GM10266 (cell line): ENCODE results near the gene FAM114A1.

ENCODE experiments used
- DNase-seq: peaks from one replicate; pipeline ENCODE4 v3.0.0; 2012; ENCODE audit errors: extremely low spot score
- TF ChIP-seq, protein P1 (sequence below): IDR thresholded peaks from 2 replicates; pipeline ENCODE4 v1.5.1; 2012; ENCODE audit warnings: mild to moderate bottlenecking, low read depth; ENCODE audit not compliant: control insufficient read depth, insufficient read depth; ENCODE audit errors: missing control alignments

The FAM114A1 gene

DNA sequence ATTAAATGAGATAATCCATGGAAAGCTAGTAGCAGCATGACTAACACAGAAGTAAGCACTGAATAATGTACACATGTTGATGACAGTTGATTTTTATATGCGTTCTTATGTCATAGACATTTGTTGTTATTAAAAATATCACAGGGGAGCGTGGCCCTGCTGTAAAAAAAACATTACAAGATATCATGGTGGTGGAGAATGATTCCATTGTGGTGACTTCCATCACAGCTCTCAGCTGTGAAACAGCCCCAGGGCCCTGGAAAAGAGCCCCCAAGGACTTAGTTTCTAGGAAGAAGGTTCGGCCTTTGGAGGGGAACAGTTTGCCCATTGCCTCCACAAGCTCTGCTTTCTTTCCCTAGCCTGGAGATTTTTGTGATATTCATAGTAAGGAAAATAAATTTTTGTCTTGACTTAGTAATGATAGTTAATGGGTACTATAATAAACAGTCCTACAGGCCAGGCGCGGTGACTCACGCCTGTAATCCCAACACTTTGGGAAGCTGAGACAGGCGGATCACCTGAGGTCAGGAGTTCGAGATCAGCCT is 49.9 kb downstream of the FAM114A1 start:
- DNase-seq, result no peak
- TF ChIP-seq, protein P1, sequence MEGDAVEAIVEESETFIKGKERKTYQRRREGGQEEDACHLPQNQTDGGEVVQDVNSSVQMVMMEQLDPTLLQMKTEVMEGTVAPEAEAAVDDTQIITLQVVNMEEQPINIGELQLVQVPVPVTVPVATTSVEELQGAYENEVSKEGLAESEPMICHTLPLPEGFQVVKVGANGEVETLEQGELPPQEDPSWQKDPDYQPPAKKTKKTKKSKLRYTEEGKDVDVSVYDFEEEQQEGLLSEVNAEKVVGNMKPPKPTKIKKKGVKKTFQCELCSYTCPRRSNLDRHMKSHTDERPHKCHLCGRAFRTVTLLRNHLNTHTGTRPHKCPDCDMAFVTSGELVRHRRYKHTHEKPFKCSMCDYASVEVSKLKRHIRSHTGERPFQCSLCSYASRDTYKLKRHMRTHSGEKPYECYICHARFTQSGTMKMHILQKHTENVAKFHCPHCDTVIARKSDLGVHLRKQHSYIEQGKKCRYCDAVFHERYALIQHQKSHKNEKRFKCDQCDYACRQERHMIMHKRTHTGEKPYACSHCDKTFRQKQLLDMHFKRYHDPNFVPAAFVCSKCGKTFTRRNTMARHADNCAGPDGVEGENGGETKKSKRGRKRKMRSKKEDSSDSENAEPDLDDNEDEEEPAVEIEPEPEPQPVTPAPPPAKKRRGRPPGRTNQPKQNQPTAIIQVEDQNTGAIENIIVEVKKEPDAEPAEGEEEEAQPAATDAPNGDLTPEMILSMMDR, result no peak

DNA sequence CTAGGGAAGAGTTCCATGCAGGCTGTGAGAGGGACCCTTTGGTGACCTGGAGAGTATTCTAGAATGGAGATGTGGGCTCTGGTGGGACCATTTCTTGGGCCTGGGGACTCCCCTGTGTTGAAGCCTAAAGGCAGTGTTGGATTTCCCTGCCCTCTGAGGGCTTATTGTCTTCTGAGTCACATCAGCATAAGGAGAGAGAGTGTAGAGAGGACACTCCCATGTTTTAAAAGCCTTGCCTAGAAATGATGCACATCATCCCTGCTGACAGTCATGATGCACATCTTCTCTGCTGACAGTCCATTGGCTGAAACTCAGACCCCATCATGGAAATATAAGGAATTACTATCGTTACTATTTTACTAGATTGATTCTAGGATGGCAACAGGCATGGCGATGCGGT is 51.9 kb downstream of the FAM114A1 start:
- TF ChIP-seq, protein P1, result no peak

DNA sequence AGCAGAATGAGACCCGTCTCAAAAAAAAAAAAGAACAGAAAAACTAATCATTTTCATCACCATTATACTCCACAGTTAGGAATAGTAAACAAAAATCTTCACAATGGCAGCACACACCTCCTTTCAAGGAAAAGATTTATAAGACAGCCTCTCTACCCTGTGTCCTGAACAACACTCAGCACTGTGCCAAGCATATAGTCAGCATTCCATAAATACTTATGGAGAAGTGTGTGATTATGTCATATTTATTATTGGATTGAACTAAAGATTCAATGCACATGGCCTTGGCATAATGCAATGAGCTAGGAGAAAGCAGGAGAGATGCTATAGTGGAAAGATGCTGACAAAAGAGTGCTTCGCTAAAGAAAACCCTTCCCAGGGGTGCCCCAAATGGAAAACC is 52.6 kb downstream of the FAM114A1 start:
- no peak for DNase-seq
- TF ChIP-seq, protein P1, result no peak

More for the DNA sequence above, 51.9 kb downstream of the FAM114A1 start:
- no peak for DNase-seq

DNA sequence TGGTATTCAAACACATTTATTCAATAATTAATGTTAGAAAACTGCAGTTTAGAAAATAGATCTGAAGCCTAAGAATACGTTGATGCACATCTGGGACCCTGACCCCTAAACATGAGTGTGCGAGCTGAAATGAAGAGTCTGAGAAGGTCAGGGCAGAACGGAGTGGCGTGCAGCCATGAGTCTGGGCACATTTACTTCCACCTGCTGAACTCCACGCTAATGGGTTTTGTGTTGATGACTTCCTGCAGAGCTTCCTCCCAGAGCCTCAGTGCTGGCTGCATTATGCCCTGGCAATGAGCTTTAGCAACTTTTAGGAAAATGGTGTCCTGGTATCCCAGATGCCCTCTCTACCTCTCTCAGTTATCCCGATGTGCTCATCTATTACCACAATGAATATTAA is 53.1 kb downstream of the FAM114A1 start:
- TF ChIP-seq, protein P1, result no peak
- DNase-seq, result no peak

DNA sequence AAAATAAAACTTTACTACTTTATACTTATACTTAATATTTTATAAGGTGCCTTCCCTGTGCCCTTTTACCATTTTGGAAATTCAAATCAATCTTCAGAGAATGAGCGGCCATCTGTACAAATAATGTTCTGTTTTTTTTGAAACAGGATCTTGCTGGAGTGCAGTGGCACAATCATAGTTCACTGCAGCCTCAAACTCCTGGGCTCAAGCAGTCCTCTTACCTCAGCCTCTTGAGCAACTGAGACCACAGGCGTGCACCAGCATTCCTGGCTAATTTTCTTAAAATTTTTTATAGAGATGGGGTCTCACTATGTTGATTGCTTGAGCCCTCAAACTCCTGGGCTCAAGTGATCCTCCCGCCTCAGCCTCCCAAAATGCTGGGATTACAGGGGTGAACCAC is 53.5 kb downstream of the FAM114A1 start:
- no peak for DNase-seq
- TF ChIP-seq, protein P1, result no peak

DNA sequence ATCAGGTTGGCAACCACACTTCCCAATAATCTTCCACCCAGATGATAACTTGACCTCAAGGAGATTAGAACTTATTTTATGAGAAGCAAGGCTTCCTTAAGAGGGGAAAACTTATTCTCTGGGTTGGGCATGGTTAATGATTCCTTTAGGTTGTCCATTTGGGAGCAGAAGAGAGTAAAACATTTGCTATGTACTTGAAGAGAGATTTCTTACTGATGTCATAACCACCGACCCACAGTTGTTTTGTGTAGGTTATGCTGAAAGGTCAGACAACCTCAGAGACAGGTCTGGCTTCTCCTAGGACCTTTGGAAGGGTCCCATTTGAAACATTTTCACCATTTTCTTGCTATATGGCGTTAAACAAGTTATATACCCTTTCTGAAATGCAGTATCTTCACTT is 56.1 kb downstream of the FAM114A1 start:
- no peak for DNase-seq
- TF ChIP-seq, protein P1, result no peak

DNA sequence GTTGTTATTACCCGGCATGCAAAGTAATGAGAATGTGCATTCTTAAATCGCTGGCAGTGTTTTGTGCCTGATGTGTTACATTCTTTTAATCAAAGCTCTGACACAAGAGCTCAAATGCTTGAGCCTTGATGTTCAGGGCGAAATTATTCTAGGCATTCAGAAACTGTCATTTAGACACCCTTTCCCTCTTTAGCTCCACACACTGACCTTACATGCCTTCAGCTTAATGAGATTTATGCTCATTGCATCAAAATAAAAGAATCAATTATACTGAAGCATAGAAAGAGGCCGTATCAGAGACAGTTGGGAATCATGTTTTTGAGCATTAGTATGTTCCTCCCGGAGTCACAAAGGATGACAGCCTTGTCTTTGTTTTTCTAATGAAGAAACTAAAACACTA is 56.7 kb downstream of the FAM114A1 start:
- DNase-seq, result no peak
- TF ChIP-seq, protein P1, result no peak
